ENCODE data around the gene ASB1.

ASB1 gene

DNA sequence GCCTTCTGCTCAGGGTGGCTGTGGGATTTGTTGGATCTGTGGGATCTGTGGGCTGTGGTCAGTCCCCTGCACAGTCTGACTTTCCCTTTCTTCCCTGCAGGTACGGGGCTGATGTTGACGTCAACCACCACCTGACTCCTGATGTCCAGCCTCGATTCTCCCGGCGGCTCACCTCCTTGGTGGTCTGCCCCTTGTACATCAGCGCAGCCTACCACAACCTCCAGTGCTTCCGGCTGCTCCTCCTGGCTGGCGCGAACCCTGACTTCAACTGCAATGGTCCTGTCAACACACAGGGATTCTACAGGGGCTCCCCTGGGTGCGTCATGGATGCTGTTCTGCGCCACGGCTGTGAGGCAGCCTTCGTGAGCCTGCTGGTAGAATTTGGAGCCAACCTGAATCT is 17.5 kb downstream of the ASB1 start:
- DNase-seq (ENCODE audit: low spot score): no peak

DNA sequence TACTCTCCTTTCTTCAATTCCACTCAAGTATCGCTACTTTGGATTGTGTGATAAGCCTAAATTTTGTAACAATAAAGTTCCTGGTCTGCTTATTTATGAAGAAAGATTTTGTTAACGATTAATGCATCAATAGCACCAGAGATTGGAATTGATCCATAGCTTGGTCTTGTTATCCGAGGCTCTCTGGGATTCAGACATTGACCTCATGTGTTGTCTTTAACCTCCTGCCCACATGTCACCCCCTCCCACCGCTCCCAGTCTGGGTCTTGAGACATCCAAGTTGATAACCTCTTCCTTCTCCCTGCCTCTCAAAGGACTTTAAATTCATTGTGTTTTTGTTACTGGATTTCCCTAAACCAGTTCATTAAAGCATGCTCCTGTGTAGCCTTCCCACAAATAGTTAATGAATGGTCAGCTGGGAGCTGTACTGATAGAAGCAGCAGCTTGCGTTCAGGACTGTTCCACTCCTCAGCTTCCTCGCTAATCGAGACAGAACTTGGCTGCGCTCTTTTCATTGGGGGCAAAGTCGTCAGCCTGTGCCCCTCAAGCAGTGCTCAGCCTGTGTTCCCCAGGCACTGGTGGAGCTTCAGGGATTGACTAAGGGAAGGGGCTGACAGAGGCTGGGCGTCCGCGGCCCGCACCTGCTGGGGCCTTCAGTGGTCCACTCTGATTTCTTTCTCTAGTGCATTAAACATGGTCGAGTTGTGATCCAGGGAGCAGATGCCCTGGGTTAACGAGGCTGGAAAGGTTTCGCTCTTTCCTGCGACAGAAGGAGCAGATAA is 18.9 kb downstream of the ASB1 start:
- no peak for DNase-seq (ENCODE audit: low spot score)

- no peak for DNase-seq (ENCODE audit: low spot score)
Observed at GRCh38 chr2:238446371-238446770, 19.6 kb downstream of the ASB1 start.

- no peak for DNase-seq (ENCODE audit: low spot score)
Observed at GRCh38 chr2:238448031-238448955, 21.6 kb downstream of the ASB1 start.

DNA sequence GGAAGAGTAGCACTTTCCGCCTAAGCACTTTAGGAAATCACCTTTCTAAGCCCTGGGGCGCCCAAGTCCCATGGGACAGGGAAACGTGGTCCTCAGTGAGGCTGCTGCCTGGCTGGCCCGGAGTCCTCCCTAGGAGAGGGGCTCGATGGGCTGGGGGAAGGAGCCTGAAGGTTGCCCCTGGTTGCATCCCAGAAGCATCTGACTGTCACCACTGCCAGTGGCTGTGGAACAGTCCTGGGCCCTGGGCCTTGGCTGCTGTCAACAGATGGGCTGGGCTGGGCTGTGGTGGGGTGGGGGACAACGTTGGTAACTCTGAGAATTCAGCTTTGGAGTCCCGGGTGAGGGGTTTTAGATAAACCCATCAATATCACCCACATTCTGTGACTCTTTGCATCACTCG is 22.5 kb downstream of the ASB1 start:
- no peak for DNase-seq (ENCODE audit: low spot score)

- no peak for DNase-seq (ENCODE audit: low spot score)
Observed at GRCh38 chr2:238449909-238450417, 23.2 kb downstream of the ASB1 start.

GRCh38 chr2:238450440-238450861 is 23.7 kb downstream of the ASB1 start:
- DNase-seq (ENCODE audit: low spot score): no peak

DNA sequence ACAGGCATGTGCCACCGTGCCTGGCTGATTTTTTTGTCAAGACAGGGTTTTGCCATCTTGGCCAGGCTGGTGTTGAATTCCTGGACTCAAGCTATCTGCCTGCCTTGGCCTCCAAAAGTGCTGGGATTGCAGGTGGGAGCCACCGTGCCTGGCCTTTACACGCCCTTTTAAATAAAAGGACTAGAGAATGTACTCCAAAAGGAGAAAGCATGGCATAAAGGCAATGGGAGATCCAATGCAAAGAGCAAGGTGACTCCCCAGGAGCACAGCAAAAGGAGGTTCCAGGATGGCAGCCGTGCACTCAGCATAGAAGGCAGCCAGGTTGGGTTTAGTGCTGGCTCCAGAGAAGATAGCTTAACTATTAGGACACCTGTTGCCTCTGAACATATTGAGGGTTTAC is 27.1 kb downstream of the ASB1 start:
- no peak for DNase-seq (ENCODE audit: low spot score)

DNA sequence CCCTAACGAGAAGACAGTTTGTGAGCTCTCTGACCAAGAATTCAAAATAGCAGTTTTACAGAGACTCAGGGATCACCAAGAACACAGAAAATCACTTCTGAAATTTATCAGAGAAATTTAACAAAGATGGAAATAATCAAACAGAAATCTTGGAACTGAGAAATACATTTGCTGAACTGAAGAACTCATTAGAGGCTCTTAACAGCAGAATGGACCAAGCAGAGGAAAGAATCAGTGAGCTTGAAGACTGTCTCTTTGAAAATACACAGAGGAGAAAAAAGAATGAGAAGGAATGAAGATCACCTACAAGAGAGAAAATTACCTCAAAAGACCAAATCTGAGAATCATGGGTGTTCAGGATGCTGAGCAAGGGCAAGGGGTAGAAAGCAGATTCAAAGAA is 29.7 kb downstream of the ASB1 start:
- no peak for DNase-seq (ENCODE audit: low spot score)

GRCh38 chr2:238456970-238457926 is 30.5 kb downstream of the ASB1 start:
- DNase-seq (ENCODE audit: low spot score): no peak

DNA sequence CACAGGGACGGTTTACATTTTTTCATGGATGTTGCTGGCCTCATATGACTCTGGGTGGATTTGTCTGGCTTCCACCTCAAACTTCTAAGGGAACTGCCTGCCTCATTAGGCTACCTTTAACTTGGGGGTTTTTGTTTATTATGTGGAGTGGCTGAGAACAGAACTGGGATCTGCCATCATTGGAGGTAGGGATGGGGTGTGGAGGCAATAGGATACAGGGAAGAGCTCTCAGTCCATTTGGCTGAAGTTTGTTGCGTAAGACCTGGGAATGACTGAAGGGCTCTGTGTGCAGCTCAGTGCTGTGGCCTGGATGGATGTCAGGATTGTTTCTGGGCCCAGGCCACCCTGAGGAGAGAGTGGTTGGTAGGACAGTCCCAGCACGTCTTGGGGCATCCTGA is 31.2 kb downstream of the ASB1 start:
- DNase-seq (ENCODE audit: low spot score): no peak

DNA sequence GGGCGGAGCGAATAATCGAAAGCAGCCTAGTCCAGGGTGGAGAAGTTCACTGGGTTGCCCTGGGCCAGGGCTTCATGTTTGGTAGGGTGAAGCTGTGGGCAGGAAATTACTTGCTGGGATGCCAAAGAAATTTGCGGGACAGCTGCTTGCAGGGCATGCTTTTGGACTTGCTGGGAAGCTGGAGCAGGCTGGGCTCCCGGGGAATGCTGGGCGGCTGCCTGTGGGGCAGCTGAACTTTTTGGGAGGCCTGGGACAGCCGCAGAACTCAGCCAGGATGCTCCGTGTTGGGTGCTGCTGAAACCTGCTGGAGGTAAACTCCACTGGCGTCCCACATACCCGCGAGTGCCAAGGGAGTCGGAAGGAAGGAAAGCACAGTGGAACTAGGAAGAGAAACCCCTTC is 31.9 kb downstream of the ASB1 start:
- DNase-seq (ENCODE audit: low spot score): no peak

DNA sequence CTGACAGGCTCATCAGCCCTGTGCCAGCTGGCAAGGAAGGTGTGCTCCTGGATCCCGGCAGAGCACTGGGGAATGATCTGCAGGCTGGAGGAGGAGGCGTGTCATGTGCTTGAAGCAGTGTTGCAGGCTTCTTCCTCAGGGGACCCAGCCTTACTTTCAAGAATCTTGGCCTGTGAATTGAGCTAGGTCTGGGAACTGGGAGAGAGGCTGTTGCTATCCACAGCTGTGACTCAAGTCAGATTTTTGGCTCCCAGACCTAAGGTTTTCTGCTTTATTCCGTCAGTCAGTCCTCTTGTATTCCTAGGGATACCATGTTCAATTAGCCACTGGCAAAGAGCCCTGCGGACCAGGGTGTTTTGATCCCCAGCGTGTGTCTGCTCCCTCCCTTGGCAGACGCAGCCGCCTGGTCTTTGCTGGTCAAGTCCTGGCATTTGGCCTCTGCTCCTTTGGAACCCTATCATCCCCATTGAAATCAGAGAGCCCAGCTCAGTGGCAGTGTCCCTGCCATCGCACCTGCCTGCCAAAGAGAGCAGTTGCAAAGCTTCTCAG is 32.4 kb downstream of the ASB1 start:
- DNase-seq (ENCODE audit: low spot score): no peak

DNA sequence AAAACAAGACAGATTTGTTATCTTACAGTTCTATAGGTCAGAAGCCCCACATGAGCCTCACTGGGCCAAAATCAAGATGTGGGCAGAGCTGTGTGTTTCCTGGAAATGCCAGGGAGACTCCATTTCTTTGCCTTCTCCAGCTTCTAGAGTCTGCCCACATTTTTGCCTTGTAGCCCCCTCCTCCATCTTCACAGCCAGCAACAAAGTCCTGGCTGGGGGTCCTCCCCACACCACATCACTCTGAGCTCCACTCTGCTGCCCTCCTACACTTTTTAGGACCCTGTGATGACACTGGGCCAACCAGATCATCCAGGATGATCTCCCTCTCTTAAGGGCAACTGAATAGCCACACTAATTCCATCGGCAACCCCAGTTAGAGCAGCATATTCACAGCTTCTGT is 34.3 kb downstream of the ASB1 start:
- no peak for DNase-seq (ENCODE audit: low spot score)

DNA sequence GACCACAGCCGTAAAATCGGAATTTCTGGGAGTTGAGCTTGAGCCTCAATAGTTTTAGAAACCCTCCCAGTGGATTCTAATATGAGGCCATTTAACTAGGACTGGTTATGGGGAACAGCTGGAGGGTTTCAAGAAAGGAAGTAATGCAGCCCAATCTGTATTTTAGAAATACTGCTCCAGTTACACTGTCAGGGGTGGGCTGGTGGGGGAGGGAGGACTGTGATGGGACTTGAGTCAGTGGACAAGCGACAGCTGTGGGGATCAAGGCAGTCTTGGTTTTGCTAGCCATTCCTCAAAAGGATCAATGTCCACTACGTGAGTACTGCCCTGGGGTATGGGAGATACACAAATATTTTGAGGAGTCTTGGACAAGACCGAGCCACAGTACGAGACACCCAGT is 34.8 kb downstream of the ASB1 start:
- no peak for DNase-seq (ENCODE audit: low spot score)

GRCh38 chr2:238461916-238462315 is 35.2 kb downstream of the ASB1 start:
- DNase-seq (ENCODE audit: low spot score): no peak

GRCh38 chr2:238462782-238463396 is 36.2 kb downstream of the ASB1 start:
- peak; percentile 43 for DNase-seq (ENCODE audit: low spot score)

DNA sequence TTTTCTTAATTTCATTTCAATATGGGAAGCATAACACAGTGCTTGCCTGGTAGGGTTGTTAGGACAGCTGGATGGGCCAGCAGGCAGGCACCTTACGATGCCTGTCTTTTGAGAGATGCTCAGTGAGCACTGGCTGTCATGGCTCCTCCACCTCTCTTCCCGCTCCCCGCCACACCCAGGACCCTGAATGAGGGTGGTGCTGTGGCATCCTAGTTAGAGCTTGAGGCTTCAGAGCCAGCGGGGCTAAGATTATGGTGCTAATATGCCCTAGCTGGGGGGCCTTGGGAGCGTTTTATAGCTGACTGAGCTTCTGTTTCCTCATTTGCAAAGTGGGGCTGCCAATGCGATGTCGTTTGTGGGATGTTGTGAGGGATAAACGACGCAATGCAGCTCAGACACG is 37.7 kb downstream of the ASB1 start:
- DNase-seq (ENCODE audit: low spot score): no peak

- DNase-seq (ENCODE audit: low spot score): no peak
Observed at GRCh38 chr2:238465487-238466242, 38.9 kb downstream of the ASB1 start.

DNA sequence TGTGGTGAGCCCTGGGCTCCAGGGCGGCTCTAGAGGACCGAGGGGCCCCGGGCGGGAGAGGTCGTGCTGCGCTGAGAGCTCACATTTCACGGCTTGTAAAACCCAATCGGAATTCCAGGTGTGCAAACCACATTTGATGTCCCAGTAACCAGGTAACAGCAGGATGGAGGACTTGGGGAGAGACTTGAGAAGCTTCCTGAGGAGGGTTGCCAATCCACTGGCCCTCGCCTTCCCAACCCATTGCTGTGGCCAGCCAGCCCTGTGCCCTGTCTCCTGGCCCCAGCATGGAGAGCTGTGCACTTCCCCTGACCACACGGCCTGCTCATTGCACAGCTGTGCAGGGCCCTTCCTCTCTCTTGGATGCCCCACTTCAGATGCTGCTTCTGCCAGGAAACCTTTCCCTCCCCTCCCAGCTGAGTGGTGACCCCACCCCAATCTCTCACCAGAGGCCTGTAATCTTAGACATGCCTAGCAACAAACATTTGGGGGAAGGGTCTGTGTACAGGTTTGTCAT is 39.6 kb downstream of the ASB1 start:
- DNase-seq (ENCODE audit: low spot score): peak; percentile 55
